Activated naive CD4-positive, alpha-beta T cell (primary cell): ENCODE data around the gene CLCA2.

Experiments used
- DNase-seq, 4 experiments: peaks; one replicate each; lab custom pipeline; 2025; lab: John Stamatoyannopoulos, UW

The CLCA2 gene

GRCh38 chr1:86423873-86424272 lies at the start of gene CLCA2:
CLCA2 (plus strand) TSS chr1:86424171; CDS start chr1:86424248, 77 bp downstream.
- DNase-seq, result no peak

GRCh38 chr1:86375688-86376087 lies 48.3 kb upstream of the CLCA2 start:
- no peak for DNase-seq

GRCh38 chr1:86377341-86377740 lies 46.6 kb upstream of the CLCA2 start:
- DNase-seq, result no peak

- DNase-seq, result no peak
Observed at GRCh38 chr1:86378813-86379212, 45.2 kb upstream of the CLCA2 start.

- DNase-seq, result no peak
Observed at GRCh38 chr1:86380257-86380861, 43.6 kb upstream of the CLCA2 start.

GRCh38 chr1:86381223-86381622 lies 42.7 kb upstream of the CLCA2 start:
- DNase-seq, result no peak

GRCh38 chr1:86382878-86383277 lies 41.1 kb upstream of the CLCA2 start:
- no peak for DNase-seq

GRCh38 chr1:86387916-86388627 lies 35.9 kb upstream of the CLCA2 start:
- no peak for DNase-seq

GRCh38 chr1:86388777-86389176 lies 35.2 kb upstream of the CLCA2 start:
- DNase-seq, result no peak

GRCh38 chr1:86389307-86389706 lies 34.7 kb upstream of the CLCA2 start:
- DNase-seq, result no peak

- DNase-seq, result no peak
Observed at GRCh38 chr1:86394416-86394815, 29.6 kb upstream of the CLCA2 start.

GRCh38 chr1:86395751-86396497 lies 28.0 kb upstream of the CLCA2 start, which contains the start of gene ODF2L:
ODF2L (minus strand) TSS chr1:86396323; CDS start chr1:86387027, 9,296 bp downstream.
- peak; percentile 61 to 80 (median 70) for DNase-seq

- no peak for DNase-seq
Observed at GRCh38 chr1:86396498-86396890, 27.5 kb upstream of the CLCA2 start.

GRCh38 chr1:86409416-86410021 lies 14.5 kb upstream of the CLCA2 start:
- DNase-seq, result no peak

GRCh38 chr1:86410879-86411278 lies 13.1 kb upstream of the CLCA2 start:
- DNase-seq, result no peak

GRCh38 chr1:86416343-86416742 lies 7.6 kb upstream of the CLCA2 start:
- DNase-seq, result no peak

- DNase-seq, result peak in 1 of 4 experiments; percentile 12
Observed at GRCh38 chr1:86419277-86419903, 4.6 kb upstream of the CLCA2 start.

- DNase-seq, result no peak
Observed at GRCh38 chr1:86421601-86422280, 2.2 kb upstream of the CLCA2 start.

- no peak for DNase-seq
Observed at GRCh38 chr1:86423473-86423872, 498 bp upstream of the CLCA2 start.

- no peak for DNase-seq
Observed at GRCh38 chr1:86429122-86429725, 5.3 kb downstream of the CLCA2 start.

GRCh38 chr1:86429835-86430234 lies 5.9 kb downstream of the CLCA2 start:
- no peak for DNase-seq
